Endothelial cell of umbilical vein (primary cell): ENCODE results near the gene GAK. TPM values are rescaled to one million over a fixed set of nuclear protein-coding genes. Genes with fewer than 3 reads are reported as not detected.
"Not testable (repeated sequence)": the region's sequence is repeated elsewhere in the genome, so short reads cannot be mapped to it uniquely, and the experiment has no call there.

Experiments used
- BruUV-seq: library from RNA; stranded (reverse); fragments of 400-500 nt; replicated peaks from 2 replicates; lab custom pipeline; 2021; lab: Mats Ljungman, UMichigan
- CTCF ChIA-PET: fragments of 300-600, 350-600 bp; sonication (Branson Sonifier 250); formaldehyde crosslinking; loops from one replicate; lab custom pipeline; 2021; ENCODE audit warnings: antibody characterized with exemption, inconsistent platforms; lab: Charles Lee
- POLR2A ChIA-PET: fragments of 300-600, 350-600 bp; sonication (Branson Sonifier 250); formaldehyde crosslinking; loops from one replicate; lab custom pipeline; 2021; ENCODE audit warnings: antibody characterized with exemption, inconsistent platforms; lab: Charles Lee
- DNase-seq: peaks from one replicate; pipeline ENCODE4 v3.0.0-alpha.2; 2011; ENCODE audit warnings: low read depth, low spot score
- FAIRE-seq: peaks from 2 replicates; lab custom pipeline; 2011; peaks lifted over from hg19 to GRCh38; lab: Jason Lieb, UNC
- H2AFZ ChIP-seq: 2 replicates; pipeline ENCODE4 v1.6.0; 2012; ENCODE audit warnings: low read depth, low read length, control low read depth, inconsistent platforms
- H3K27ac ChIP-seq: 2 replicates; pipeline ENCODE4 v1.5.1; 2011; ENCODE audit warnings: low read depth, mild to moderate bottlenecking, control low read depth, low read length, moderate library complexity; ENCODE audit not compliant: insufficient read depth
- H3K27me3 ChIP-seq, 2 experiments: 2 replicates each; pipeline versions ENCODE4 v1.6.0 to v1.6.1; 2011; ENCODE audit warnings: low read length in 2 of 2, mixed read lengths in 1 of 2; ENCODE audit not compliant: control insufficient read depth in 2 of 2, insufficient read depth in 2 of 2
- H3K36me3 ChIP-seq, 2 experiments: 2 replicates in 1 of 2; 3 replicates in 1 of 2; pipeline ENCODE4 v1.5.1; 2011; ENCODE audit warnings: low read length in 2 of 2, mild to moderate bottlenecking in 1 of 2, moderate library complexity in 1 of 2; ENCODE audit not compliant: control insufficient read depth in 2 of 2, insufficient read depth in 2 of 2; ENCODE audit errors: extremely low read depth in 1 of 2
- H3K4me1 ChIP-seq: 3 replicates; pipeline ENCODE4 v1.5.1; 2011; ENCODE audit warnings: mild to moderate bottlenecking, low read length; ENCODE audit not compliant: control insufficient read depth, insufficient read depth; ENCODE audit errors: extremely low read depth
- H3K4me2 ChIP-seq: 2 replicates; pipeline ENCODE4 v1.6.1; 2011; ENCODE audit warnings: low read length, control low read depth, mixed read lengths; ENCODE audit not compliant: insufficient read depth
- H3K4me3 ChIP-seq, 3 experiments: fragments of 200-600 bp in 1 of 3; sonication (generic), shearing (Covaris generic) in 1 of 3; replicated peaks in 1 of 3; 2 replicates each; pipeline ENCODE4 v1.5.1; 2011 to 2016; ENCODE audit warnings: control low read depth in 3 of 3, low read length in 3 of 3, mild to moderate bottlenecking in 2 of 3, inconsistent platforms in 1 of 3, low read depth in 1 of 3, moderate library complexity in 1 of 3; ENCODE audit not compliant: insufficient read depth in 1 of 3
- H3K79me2 ChIP-seq: 2 replicates; pipeline ENCODE4 v1.6.0; 2012; ENCODE audit warnings: low read length, inconsistent platforms; ENCODE audit not compliant: control insufficient read depth, insufficient read depth
- H3K9ac ChIP-seq: replicated peaks from 2 replicates; pipeline ENCODE3; 2011; ENCODE audit warnings: low read length, control low read depth; ENCODE audit not compliant: insufficient read depth; ENCODE audit errors: extremely low read depth
- H3K9me1 ChIP-seq: replicated peaks from 3 replicates; pipeline ENCODE4 v1.6.0; 2011; ENCODE audit warnings: mild to moderate bottlenecking, low read length; ENCODE audit not compliant: control insufficient read depth, insufficient read depth; ENCODE audit errors: extremely low read depth
- H3K9me3 ChIP-seq: replicated peaks from 2 replicates; pipeline ENCODE4 v1.5.1; 2012; ENCODE audit warnings: low read length, inconsistent platforms; ENCODE audit not compliant: control insufficient read depth, insufficient read depth
- H4K20me1 ChIP-seq: replicated peaks from 2 replicates; pipeline ENCODE3; 2011; ENCODE audit warnings: mild to moderate bottlenecking, low read length; ENCODE audit not compliant: control insufficient read depth, insufficient read depth; ENCODE audit errors: extremely low read depth
- EZH2 ChIP-seq: IDR thresholded peaks from 2 replicates; pipeline ENCODE4 v1.6.1; 2012; ENCODE audit warnings: borderline replicate concordance, low read depth, mild to moderate bottlenecking, moderate library complexity, low read length, inconsistent platforms; ENCODE audit not compliant: severe bottlenecking
- GATA2 ChIP-seq: IDR thresholded peaks from 2 replicates; pipeline ENCODE4 v1.7.0; 2011; ENCODE audit warnings: low read depth, mild to moderate bottlenecking, moderate library complexity, mixed read lengths, low read length; ENCODE audit not compliant: insufficient read length, insufficient read depth
- POLR2AphosphoS5 ChIP-seq: IDR thresholded peaks from 2 replicates; pipeline ENCODE4 v1.6.1; 2012; ENCODE audit warnings: low read depth, mild to moderate bottlenecking, control low read depth, low read length, moderate library complexity; ENCODE audit not compliant: insufficient read depth
- dilution Hi-C: fragments of 300-500 bp; cut with MboI; formaldehyde crosslinking; loops from one replicate; pipeline ENCODE4 v1.15.0; 2019; ENCODE audit warnings: low sequenced_read_pairs; ENCODE audit not compliant: extremely low pct_ligation_motif_present
- intact Hi-C: fragments of 100-400 bp; cut with micrococcal nuclease; formaldehyde crosslinking; loops from one replicate; pipeline ENCODE4 v1.10.0; 2022
- polyA plus RNA-seq, 4 experiments: library from polyadenylated mRNA; depleted of rRNA in 3 of 4; stranded (reverse) in 3 of 4; unstranded in 1 of 4; fragments of >200 nt; gene quantifications; 2 replicates each; pipeline versions ENCODE4 v1.2.1 to v1.2.3, GENCODE V29; 2011 to 2012; ENCODE audit warnings: missing spikeins in 1 of 4
- total RNA-seq: library from RNA; stranded (reverse); gene quantifications from 2 replicates; pipeline ENCODE4 v1.2.3, GENCODE V29; 2021

GAK gene
- total and polyA plus RNA-seq, 2 donors (not counting 3 experiments of a cell fraction or from before 2014, with no cell fraction given): 49.6 to 109 TPM

GRCh38 chr4:978957-979701 lies 47.0 kb upstream of the GAK start:
- Histone ChIP-seq H3K4me2 (peak overlapping the region; percentile 43), H3K27me3 (no peaks in the 10 kb centered on the region), H3K79me2 (no peaks in the 10 kb centered on the region), H2AFZ (peak overlapping the region; percentile 76), H3K27ac (peak overlapping the region; percentile 5), H3K9me3 (no peaks in the 10 kb centered on the region), H3K4me3 (peak overlapping the region in 1 of 3 experiments; percentile 12), H3K9ac (peak overlapping the region; percentile 12), H4K20me1 (no peaks in the 10 kb centered on the region), H3K4me1 (peaks cover 11% of the 10 kb centered on the region), H3K9me1 (no peaks in the 10 kb centered on the region), H3K36me3 (no peaks in the 10 kb centered on the region)
- intact Hi-C loops (no loop called here), dilution Hi-C loops (no loop called here)
- peak; percentile 43 for DNase-seq
- TF ChIP-seq GATA2 (peak; percentile 37), EZH2 (no peak), POLR2AphosphoS5 (peak; percentile 12)
- FAIRE-seq: peak; percentile 79
- ChIA-PET POLR2A (no interaction called here), CTCF (interaction anchor here (0.8 to 2.1 kb wide), 2 partner anchors 8 to 13 kb away, joined by 3 to 8 read pairs; partner anchors contain the start of gene IDUA)
- no TSS peak for BruUV-seq

GRCh38 chr4:976016-976415 lies 43.9 kb upstream of the GAK start:
- BruUV-seq, H3K27ac ChIP-seq, intact Hi-C loops, dilution Hi-C loops, DNase-seq, H3K27me3 ChIP-seq, CTCF ChIA-PET, H4K20me1 ChIP-seq, H3K4me3 ChIP-seq, H3K9me3 ChIP-seq, H3K36me3 ChIP-seq, FAIRE-seq, H3K9ac ChIP-seq, H3K4me2 ChIP-seq, H2AFZ ChIP-seq, H3K79me2 ChIP-seq, POLR2A ChIA-PET, H3K9me1 ChIP-seq: not testable (repeated sequence)
- peaks cover 22% of the 10 kb centered on the region for H3K4me1 ChIP-seq
